ENCODE measurements around the gene PYGO1.
"Not testable (repeated sequence)": the region's sequence is repeated elsewhere in the genome, so short reads cannot be mapped to it uniquely, and the experiment has no call there.

The PYGO1 gene

DNA sequence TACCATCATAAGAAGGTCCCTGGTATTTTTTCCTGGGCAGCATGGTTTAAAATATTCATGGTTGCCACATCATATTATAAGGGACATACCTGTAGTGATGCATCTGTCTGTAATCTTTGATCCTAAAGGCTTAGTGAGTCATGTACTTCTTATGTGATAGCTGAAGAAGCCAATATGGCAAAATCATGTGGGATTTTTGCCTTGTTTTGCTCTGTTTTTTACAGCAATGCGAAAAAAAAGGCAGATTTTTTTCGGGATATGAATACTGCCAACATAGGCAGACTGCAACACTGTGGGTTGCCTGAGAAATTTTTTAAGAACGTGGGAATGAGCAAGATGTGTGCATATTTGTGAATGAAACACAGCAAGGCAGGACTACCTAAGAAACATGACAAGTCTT is 11.3 kb upstream of the PYGO1 start:
- TF ChIP-seq, protein P1, sequence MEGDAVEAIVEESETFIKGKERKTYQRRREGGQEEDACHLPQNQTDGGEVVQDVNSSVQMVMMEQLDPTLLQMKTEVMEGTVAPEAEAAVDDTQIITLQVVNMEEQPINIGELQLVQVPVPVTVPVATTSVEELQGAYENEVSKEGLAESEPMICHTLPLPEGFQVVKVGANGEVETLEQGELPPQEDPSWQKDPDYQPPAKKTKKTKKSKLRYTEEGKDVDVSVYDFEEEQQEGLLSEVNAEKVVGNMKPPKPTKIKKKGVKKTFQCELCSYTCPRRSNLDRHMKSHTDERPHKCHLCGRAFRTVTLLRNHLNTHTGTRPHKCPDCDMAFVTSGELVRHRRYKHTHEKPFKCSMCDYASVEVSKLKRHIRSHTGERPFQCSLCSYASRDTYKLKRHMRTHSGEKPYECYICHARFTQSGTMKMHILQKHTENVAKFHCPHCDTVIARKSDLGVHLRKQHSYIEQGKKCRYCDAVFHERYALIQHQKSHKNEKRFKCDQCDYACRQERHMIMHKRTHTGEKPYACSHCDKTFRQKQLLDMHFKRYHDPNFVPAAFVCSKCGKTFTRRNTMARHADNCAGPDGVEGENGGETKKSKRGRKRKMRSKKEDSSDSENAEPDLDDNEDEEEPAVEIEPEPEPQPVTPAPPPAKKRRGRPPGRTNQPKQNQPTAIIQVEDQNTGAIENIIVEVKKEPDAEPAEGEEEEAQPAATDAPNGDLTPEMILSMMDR (conservative IDR thresholded peaks at IDR 0.05; ENCODE audit: low read length): no peak
- H3K4me3 ChIP-seq (ENCODE audit: low read length): no peak overlapping the region

DNA sequence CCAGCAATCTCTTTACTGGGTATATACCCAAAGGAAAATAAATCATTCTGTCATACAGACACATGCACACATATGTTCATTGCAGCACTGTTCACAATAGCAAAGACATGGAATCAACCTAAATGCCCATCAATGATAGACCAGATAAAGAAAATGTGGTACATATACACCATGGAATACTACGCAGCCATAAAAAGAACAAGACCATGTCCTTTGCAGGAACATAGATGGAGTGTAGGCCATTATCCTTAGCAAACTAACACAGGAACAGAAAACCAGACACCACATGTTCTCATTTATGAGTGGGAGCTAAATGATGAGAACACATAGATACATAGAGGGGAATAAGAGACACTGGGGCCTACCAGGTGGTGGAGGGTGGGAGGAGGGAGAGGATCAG is 4.9 kb upstream of the PYGO1 start:
- H3K4me3 ChIP-seq (ENCODE audit: low read length); DNase-seq (ENCODE audit: low read depth): not testable (repeated sequence)

More for the DNA sequence above, 11.3 kb upstream of the PYGO1 start:
- DNase-seq (ENCODE audit: low read depth): no peak

DNA sequence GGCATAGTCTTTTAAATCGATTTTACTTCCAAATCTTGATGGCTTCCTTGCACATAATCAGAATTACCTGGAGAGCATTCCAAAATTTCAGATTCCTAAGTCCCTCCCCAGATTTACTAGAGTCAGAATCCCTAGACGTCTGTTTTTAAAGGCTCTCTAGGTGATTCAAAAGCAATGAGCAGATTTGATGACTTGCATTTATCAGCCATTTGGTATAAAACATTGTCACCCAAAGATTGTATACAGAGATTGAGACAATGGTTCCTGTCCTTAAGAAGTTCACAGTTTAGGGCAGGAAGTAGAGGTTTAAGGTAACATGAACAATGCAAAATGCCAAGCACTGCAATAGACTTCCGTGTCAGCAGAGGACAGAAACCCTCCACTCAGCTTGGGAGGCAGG is 2.6 kb upstream of the PYGO1 start:
- H3K4me3 ChIP-seq (ENCODE audit: low read length): no peak overlapping the region
- TF ChIP-seq, protein P1 (conservative IDR thresholded peaks at IDR 0.05; ENCODE audit: low read length): no peak
- DNase-seq (ENCODE audit: low read depth): no peak

DNA sequence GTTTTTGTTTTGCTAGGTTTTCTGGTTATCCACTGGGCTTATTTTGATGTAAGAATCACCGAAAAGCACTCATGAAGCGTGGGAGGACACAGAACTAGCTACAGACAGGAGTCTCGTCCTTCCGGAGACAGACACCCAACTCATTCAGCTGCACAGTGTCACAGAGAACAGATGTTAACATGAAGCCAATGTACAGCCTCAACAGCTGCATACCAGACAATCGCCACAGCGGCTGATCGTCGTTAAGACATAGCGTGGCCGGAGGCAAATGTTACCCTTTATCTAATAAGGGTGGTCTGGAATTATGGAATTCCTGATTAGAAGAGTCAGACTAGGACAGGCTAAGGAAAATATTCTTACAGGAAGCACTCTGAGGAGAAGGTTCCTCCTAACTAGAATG is 1.1 kb upstream of the PYGO1 start:
- DNase-seq (ENCODE audit: low read depth): peak; percentile 15
- peak overlapping the region; percentile 74 for H3K4me3 ChIP-seq (ENCODE audit: low read length)
- TF ChIP-seq, protein P1 (conservative IDR thresholded peaks at IDR 0.05; ENCODE audit: low read length): no peak

DNA sequence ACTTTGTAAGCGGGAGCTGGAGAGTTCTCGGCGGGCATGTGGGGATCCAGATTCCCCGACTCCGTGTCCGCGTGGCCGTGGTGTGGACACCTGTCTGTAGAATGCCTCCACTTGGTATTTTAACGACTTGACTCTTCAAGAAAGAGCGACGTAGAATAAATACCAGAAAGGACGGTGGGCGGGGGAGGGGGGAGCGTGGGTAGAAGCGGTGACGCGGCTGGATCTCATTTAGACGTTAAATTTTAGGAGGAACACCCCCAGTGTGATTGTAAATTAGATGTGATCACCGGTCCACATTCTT is 620 bp upstream of the PYGO1 start:
- peak overlapping the region; percentile 74 for H3K4me3 ChIP-seq (ENCODE audit: low read length)
- TF ChIP-seq, protein P1 (conservative IDR thresholded peaks at IDR 0.05; ENCODE audit: low read length): no peak
- no peak for DNase-seq (ENCODE audit: low read depth)

DNA sequence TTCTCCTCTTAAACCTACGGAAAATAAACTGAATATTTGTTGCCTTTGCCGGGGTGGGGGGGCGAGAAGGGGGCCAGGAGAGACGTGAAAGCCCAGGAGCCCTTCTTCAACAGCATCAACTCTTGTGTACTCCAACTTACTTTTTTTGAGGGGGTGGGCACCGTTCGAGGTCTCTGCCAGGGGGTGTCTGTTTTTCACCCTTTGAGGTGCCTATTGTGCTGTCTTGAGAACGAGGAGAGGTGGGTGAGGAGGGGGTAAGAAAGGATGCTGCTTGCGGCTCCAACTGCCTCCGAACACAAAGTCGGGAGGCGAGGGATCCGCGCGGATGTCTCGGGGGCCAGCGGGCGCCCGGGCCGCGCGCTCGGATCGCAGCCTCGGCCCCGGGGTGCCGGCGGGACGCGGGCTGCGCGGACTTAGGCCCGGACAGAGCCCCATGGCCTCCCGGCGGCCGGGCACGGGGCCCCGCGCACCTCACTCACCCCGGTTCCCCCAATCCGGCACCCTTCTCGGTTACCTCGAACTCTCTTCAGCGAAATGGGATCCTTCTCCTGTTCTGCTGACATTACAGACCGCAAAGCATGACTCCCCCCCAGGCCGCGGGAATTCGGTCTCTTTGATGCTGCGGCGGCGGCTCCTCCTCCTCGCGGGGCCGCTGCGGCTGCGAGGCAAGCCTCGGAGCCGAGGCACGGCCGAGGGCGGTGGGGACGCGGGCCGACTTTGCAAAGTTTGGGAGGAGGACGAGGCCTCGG is 650 bp downstream of the PYGO1 start:
- peak; percentile 36 for DNase-seq (ENCODE audit: low read depth)
- peak overlapping the region; percentile 75 for H3K4me3 ChIP-seq (ENCODE audit: low read length)

DNA sequence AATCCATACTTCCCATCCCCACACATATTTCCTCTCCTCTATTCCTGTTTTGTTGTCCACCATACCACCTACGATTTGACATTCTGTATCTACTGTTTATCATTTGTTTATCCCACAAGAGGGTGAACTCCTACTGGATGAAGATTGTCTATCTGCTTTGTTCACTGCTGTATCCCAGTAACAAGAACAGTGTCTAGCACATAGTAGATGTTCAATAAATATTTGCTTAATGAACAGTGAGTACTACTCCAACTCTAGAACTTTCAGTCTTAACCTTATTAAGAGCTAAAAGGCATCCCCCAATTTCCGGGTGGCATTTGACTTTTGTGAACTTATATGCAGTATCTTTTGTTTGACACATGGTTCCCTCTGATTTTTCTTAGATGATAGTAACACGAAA is 1.3 kb downstream of the PYGO1 start:
- TF ChIP-seq, protein P1 (conservative IDR thresholded peaks at IDR 0.05; ENCODE audit: low read length): no peak
- no peak for DNase-seq (ENCODE audit: low read depth)
- H3K4me3 ChIP-seq (ENCODE audit: low read length): peak overlapping the region; percentile 75

More for the DNA sequence above, 650 bp downstream of the PYGO1 start:
- TF ChIP-seq, protein P1 (conservative IDR thresholded peaks at IDR 0.05; ENCODE audit: low read length): no peak
